NCI-H69 (cell line): ENCODE results near the gene MDGA2.

Experiments used
- DNase-seq: peaks from one replicate; lab custom pipeline; 2025; lab: John Stamatoyannopoulos, UW

Gene MDGA2

GRCh38 chr14:46902837-46903236 lies 772.6 kb downstream of the MDGA2 start:
- DNase-seq: no peak

- DNase-seq: no peak
Observed at GRCh38 chr14:46894476-46894875, 780.9 kb downstream of the MDGA2 start.

DNA sequence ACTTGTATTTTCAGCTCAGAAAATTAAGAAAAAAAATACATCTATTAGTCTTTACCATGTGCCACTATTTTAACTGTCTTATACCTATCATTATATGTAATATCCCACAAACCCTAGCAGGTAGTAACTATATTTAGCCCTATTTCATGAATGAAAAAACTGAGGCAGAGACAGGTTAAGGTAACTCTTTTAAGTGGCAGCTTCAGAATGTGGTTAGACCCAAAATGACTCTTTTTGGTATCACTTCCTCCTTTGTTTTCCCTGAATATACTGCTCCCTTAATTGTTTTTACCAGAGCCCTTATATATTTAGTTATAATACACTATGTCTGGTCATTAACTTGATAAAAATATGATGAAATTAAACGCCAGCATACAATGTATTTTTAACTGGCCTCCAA lies 788.3 kb downstream of the MDGA2 start:
- no peak for DNase-seq

DNA sequence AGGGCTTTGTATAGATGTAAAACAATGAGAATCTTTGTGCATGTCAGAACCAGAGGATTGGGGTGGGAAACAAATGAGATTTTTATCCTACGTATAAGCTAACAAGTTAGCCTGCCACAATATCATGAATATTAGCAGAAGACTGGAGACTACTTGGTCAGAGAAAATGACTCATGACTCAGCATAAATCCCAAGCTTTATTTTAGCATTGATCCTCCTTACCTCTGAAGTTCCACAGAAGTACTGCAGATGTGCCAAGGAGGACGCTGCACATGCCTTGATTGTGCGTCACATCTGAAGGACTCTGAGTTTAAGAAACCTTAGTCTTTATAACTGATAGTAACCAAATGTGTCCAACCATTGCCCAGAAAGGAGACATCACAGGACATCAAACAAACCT lies 789.8 kb downstream of the MDGA2 start:
- no peak for DNase-seq

GRCh38 chr14:46861753-46862152 lies 813.7 kb downstream of the MDGA2 start:
- DNase-seq: no peak

DNA sequence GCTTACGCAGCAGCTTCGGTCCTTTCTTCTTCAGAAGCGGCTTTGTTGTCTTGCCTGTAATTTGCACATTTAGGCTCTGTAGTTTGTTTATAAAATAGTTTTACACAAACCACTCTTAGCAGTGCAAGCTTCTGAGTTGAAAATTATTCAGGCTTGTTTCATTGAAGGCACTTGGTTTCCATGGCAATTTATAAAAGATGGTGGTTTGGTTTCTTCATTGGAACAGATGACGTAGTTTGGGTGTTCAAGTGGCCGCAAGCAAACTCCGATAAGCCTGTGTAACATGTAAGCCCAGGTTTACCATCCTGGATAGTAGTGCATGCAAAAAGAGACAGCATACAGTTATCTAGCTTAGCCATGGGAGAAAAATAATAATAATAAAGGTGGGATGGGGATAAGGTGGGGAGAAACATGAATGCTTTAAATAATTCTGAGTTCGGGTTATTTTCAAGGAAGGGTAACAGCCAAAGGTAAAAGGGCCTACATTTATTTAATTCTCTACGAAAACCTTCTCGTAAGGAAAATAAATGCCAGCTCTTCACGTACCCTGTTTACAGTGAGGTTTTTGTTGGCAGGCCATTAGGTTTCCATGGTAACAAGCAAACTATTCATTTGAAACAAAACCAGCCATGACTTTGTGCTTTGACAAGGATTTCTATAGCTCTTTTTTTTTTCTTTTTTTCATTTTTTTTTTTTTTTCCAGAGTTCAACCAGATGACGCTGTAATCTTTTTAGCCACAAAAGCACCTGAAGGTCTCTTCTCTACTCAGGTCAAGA lies 834.3 kb downstream of the MDGA2 start:
- DNase-seq: peak; percentile 4

DNA sequence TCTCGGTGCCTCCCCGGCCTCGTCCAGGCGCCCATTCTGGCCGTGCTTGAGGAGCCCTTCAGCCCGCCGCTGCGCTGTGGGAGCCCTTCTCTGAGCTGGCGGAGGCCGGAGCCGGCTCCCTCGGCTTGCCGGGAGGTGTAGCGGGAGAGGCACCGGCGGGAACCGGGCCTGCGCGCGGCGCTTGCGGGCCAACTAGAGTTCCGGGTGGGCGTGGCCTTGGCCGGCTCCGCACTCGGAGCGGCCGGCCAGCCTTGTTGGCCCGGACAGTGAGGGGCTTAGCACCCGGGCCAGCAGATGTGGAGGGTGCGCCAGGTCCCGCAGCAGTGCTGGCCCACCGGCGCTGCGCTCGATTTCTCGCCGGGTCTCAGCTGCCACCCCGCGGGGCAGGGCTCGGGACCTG lies 855.1 kb downstream of the MDGA2 start:
- DNase-seq: no peak

DNA sequence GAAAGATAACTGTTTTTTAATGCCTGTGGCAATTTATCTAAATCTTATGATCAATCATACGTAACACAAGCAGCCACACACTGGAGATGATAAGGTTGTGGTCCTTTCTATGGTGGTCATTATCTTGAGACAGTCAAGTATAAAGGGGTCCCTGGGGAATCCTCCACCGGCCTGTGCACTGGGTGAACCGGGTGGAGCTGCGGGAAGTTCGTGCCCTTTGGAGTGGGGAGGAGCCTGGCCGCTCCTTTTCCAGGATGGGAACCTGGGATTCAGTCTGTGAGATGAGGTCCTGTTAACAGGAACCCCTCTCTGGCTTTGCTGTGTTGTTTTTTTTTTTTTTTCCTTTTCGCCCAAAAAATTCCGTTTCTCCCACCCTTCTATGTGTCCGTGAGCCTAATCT lies 856.3 kb downstream of the MDGA2 start:
- peak; percentile 4 for DNase-seq

- peak; percentile 93 for DNase-seq
Observed at GRCh38 chr14:46818147-46818546, 857.3 kb downstream of the MDGA2 start.

DNA sequence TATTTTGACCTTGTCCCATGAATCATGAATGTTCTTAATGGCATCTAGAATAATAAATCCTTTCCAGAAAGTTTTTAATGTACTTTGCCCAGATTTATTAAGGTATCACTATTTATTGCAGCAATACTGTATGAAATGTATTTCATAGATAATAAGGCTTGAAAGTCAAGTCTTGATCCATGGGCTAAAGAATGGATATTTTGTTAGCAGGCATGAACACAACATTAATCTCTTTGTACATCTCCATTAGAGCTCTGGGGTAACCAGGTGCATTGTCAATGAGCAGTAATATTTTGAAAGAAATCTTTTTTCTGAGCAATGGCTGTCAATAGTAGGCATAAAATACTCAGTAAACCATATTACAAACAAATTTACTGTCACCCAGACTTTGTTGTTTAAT lies 882.3 kb downstream of the MDGA2 start:
- no peak for DNase-seq
